ENCODE results near the gene MTCL3.

GRCh38 chr6:127468936-127469335, 50.2 kb downstream of the MTCL3 start:
- TF ChIP-seq CTCF (IDR thresholded peaks at IDR 0.05) (no peak), REST (IDR thresholded peaks at IDR 0.05; ENCODE audit: insufficient read depth in 1 of 2, low read depth in 2 of 2, low read length in 1 of 2) (no peak), SIN3A (IDR thresholded peaks at IDR 0.05; ENCODE audit: borderline replicate concordance, insufficient read depth, low read depth, low read length) (no peak), POLR2AphosphoS5 (IDR thresholded peaks at IDR 0.05; ENCODE audit: low read depth, low read length) (no peak)
